HEK293T (cell line): ENCODE measurements around the gene ACADVL.

Experiments used
- CTCF ChIA-PET: fragments of 350-600 bp; formaldehyde crosslinking; extraction: SDS; loops from one replicate; lab custom pipeline; 2021; ENCODE audit warnings: antibody characterized with exemption, inconsistent platforms; lab: Yijun Ruan, JAX
- POLR2A ChIA-PET: fragments of 350-600 bp; formaldehyde crosslinking; extraction: SDS; loops from one replicate; lab custom pipeline; 2020; ENCODE audit warnings: antibody characterized with exemption, inconsistent platforms; lab: Yijun Ruan, JAX
- DNase-seq: peaks from one replicate; pipeline ENCODE4 v3.0.0; 2012; ENCODE audit warnings: mixed read lengths; ENCODE audit errors: extremely low spot score
- ARNT ChIP-seq: fragments of 450-650 bp; IDR thresholded peaks from 2 replicates; pipeline ENCODE4 v1.6.1; 2017; ENCODE audit warnings: mild to moderate bottlenecking
- BHLHE40 ChIP-seq: fragments of 450-650 bp; IDR thresholded peaks from 2 replicates; pipeline ENCODE4 v1.6.1; 2016; ENCODE audit warnings: mild to moderate bottlenecking, moderate library complexity, borderline replicate concordance
- CTBP1 ChIP-seq: fragments of 450-650 bp; IDR thresholded peaks from 2 replicates; pipeline ENCODE4 v1.6.1; 2016; ENCODE audit warnings: borderline replicate concordance
- ELF4 ChIP-seq: fragments of 450-650 bp; IDR thresholded peaks from 2 replicates; pipeline ENCODE4 v1.6.1; 2017; ENCODE audit warnings: antibody characterized with exemption
- FOXA1 ChIP-seq: fragments of 450-650 bp; IDR thresholded peaks from 2 replicates; pipeline ENCODE4 v1.6.1; 2016; ENCODE audit warnings: mild to moderate bottlenecking
- FOXK2 ChIP-seq: fragments of 450-650 bp; IDR thresholded peaks from 2 replicates; pipeline ENCODE4 v1.6.1; 2016; ENCODE audit warnings: mild to moderate bottlenecking
- FOXM1 ChIP-seq: fragments of 450-650 bp; IDR thresholded peaks from 2 replicates; pipeline ENCODE4 v1.6.1; 2017; ENCODE audit warnings: mild to moderate bottlenecking, borderline replicate concordance
- HDGF ChIP-seq: fragments of 450-650 bp; IDR thresholded peaks from 2 replicates; pipeline ENCODE4 v1.6.1; 2017; ENCODE audit warnings: antibody characterized with exemption, borderline replicate concordance
- L3MBTL2 ChIP-seq: fragments of 450-650 bp; conservative IDR thresholded peaks from 2 replicates; pipeline ENCODE4 v1.6.1; 2016; ENCODE audit warnings: mild to moderate bottlenecking
- LEF1 ChIP-seq: fragments of 450-650 bp; IDR thresholded peaks from 2 replicates; pipeline ENCODE4 v1.6.1; 2017; ENCODE audit warnings: mild to moderate bottlenecking, borderline replicate concordance
- NFRKB ChIP-seq: fragments of 450-650 bp; IDR thresholded peaks from 2 replicates; pipeline ENCODE4 v1.6.1; 2016; ENCODE audit warnings: mild to moderate bottlenecking, moderate library complexity
- PKNOX1 ChIP-seq: fragments of 450-650 bp; IDR thresholded peaks from 2 replicates; pipeline ENCODE4 v1.6.1; 2016
- SP1 ChIP-seq: fragments of 450-650 bp; IDR thresholded peaks from 2 replicates; pipeline ENCODE4 v1.6.1; 2017
- SUZ12 ChIP-seq: fragments of 450-650 bp; IDR thresholded peaks from 2 replicates; pipeline ENCODE4 v1.6.1; 2016; ENCODE audit warnings: mild to moderate bottlenecking
- TARDBP ChIP-seq: fragments of 450-650 bp; IDR thresholded peaks from 2 replicates; pipeline ENCODE4 v1.6.1; 2016
- ZNF384 ChIP-seq: fragments of 450-650 bp; IDR thresholded peaks from 2 replicates; pipeline ENCODE4 v1.6.1; 2016

ACADVL gene

GRCh38 chr17:7222093-7222971 is 2.6 kb downstream of the ACADVL start:
- DNase-seq, result no peak
- ChIA-PET POLR2A (interaction anchor here (0.8 to 9.3 kb wide), 4 partner anchors 11 to 176 kb away, joined by 3 to 166 read pairs (median 8); partner anchors contain the start of genes DVL2, GABARAP and PHF23), CTCF (interaction anchor here (0.6 to 1.1 kb wide), 2 partner anchors 43 to 177 kb away, joined by 5 read pairs; no protein-coding TSS in a partner anchor)
- no peak for TF ChIP-seq FOXM1
- TF ChIP-seq FOXK2, result no peak
- TF ChIP-seq HDGF, result no peak
- TF ChIP-seq TARDBP, result no peak
- TF ChIP-seq L3MBTL2, result no peak
- no peak for TF ChIP-seq ELF4
- no peak for TF ChIP-seq LEF1
- TF ChIP-seq PKNOX1, result no peak
- no peak for TF ChIP-seq ARNT

GRCh38 chr17:7222972-7223292 is 3.2 kb downstream of the ACADVL start:
- ChIA-PET CTCF (interaction anchor here (1.1 kb wide), 1 partner anchor 177 kb away, joined by 5 read pairs; no protein-coding TSS in a partner anchor), POLR2A (interaction anchor here (9.3 kb wide), 1 partner anchor 16 kb away, joined by 166 read pairs; the partner anchor contains the start of genes DVL2, GABARAP and PHF23)
- no peak for TF ChIP-seq NFRKB
- no peak for TF ChIP-seq HDGF
- no peak for TF ChIP-seq L3MBTL2
- TF ChIP-seq LEF1, result no peak
- no peak for TF ChIP-seq FOXM1
- TF ChIP-seq PKNOX1, result no peak
- TF ChIP-seq ZNF384, result no peak
- TF ChIP-seq SUZ12, result no peak
- no peak for TF ChIP-seq FOXA1
- TF ChIP-seq FOXK2, result no peak
- TF ChIP-seq BHLHE40, result no peak
- no peak for TF ChIP-seq CTBP1
- DNase-seq, result no peak

- TF ChIP-seq PKNOX1 (no peak), ZNF384 (no peak), BHLHE40 (no peak), LEF1 (no peak), HDGF (no peak), NFRKB (no peak), TARDBP (no peak), CTBP1 (no peak), L3MBTL2 (no peak), ELF4 (no peak), SUZ12 (no peak)
- ChIA-PET CTCF (no interaction called here), POLR2A (interaction anchor here (9.3 kb wide), 1 partner anchor 15 kb away, joined by 166 read pairs; the partner anchor contains the start of genes DVL2, GABARAP and PHF23)
Observed at GRCh38 chr17:7223375-7223774, 3.6 kb downstream of the ACADVL start.

GRCh38 chr17:7224110-7224509 is 4.4 kb downstream of the ACADVL start:
- POLR2A ChIA-PET, result interaction anchor here (9.3 kb wide), 1 partner anchor 15 kb away, joined by 166 read pairs; the partner anchor contains the start of genes DVL2, GABARAP and PHF23
- CTCF ChIA-PET, result interaction anchor here (0.9 kb wide), 1 partner anchor 8 kb away, joined by 3 read pairs; no protein-coding TSS in a partner anchor
- TF ChIP-seq L3MBTL2, result no peak
- no peak for TF ChIP-seq FOXA1
- TF ChIP-seq BHLHE40, result no peak
- no peak for TF ChIP-seq TARDBP
- no peak for TF ChIP-seq ZNF384
- TF ChIP-seq LEF1, result no peak
- TF ChIP-seq ELF4, result no peak
- no peak for TF ChIP-seq NFRKB
- TF ChIP-seq FOXK2, result no peak
- no peak for TF ChIP-seq FOXM1
- no peak for TF ChIP-seq ARNT
- TF ChIP-seq PKNOX1, result no peak
- TF ChIP-seq HDGF, result no peak
- no peak for TF ChIP-seq CTBP1
- no peak for TF ChIP-seq SUZ12
- TF ChIP-seq SP1, result no peak

More at GRCh38 chr17:7223375-7223774, 3.6 kb downstream of the ACADVL start:
- no peak for DNase-seq

GRCh38 chr17:7224661-7225111 is 4.9 kb downstream of the ACADVL start:
- CTCF ChIA-PET, result interaction anchor here (0.9 kb wide), 1 partner anchor 9 kb away, joined by 3 read pairs; no protein-coding TSS in a partner anchor
- TF ChIP-seq FOXK2 (no peak), TARDBP (no peak), LEF1 (no peak), SUZ12 (no peak), BHLHE40 (no peak), CTBP1 (no peak), ZNF384 (no peak), HDGF (no peak), L3MBTL2 (no peak), ELF4 (no peak), PKNOX1 (no peak), NFRKB (no peak), ARNT (no peak)
- no peak for DNase-seq
- POLR2A ChIA-PET, result interaction anchor here (9.3 kb wide), 1 partner anchor 14 kb away, joined by 166 read pairs; the partner anchor contains the start of genes DVL2, GABARAP and PHF23

More at GRCh38 chr17:7224110-7224509, 4.4 kb downstream of the ACADVL start:
- no peak for DNase-seq
